Dendritic cell treated with granulocyte-macrophage colony-stimulating factor and Interleukin-4, amounts not matched to agents 40 ng/mL and 50 ng/mL, for 4 days (primary cell): ENCODE measurements around the gene CEL.
"Not testable (repeated sequence)": the region's sequence is repeated elsewhere in the genome, so short reads cannot be mapped to it uniquely, and the experiment has no call there.

Source experiments
- H3K27ac Mint-ChIP-seq: one replicate; pipeline ENCODE4 v1.8.0; 2022; ENCODE audit warnings: mild to moderate bottlenecking, mixed read lengths
- H3K27me3 Mint-ChIP-seq: one replicate; pipeline ENCODE4 v1.8.0; 2022; ENCODE audit warnings: mild to moderate bottlenecking, mixed read lengths
- H3K36me3 Mint-ChIP-seq: one replicate; pipeline ENCODE4 v1.8.0; 2022; ENCODE audit warnings: low read depth, mixed read lengths
- H3K4me1 Mint-ChIP-seq: one replicate; pipeline ENCODE4 v1.8.0; 2022; ENCODE audit warnings: low read depth, mixed read lengths
- H3K4me3 Mint-ChIP-seq: one replicate; pipeline ENCODE4 v1.8.0; 2022; ENCODE audit warnings: mild to moderate bottlenecking, moderate library complexity, mixed read lengths
- H3K9me3 Mint-ChIP-seq: one replicate; pipeline ENCODE4 v1.8.0; 2022; ENCODE audit warnings: mixed read lengths
- intact Hi-C: fragments of 100-400 bp; cut with micrococcal nuclease; formaldehyde crosslinking; loops from one replicate; pipeline ENCODE4 v1.15.0; 2022

CEL gene

GRCh38 chr9:133063500-133064231 lies 1.9 kb downstream of the CEL start:
- Mint-ChIP-seq H3K27me3 (peaks cover 12% of the 10 kb centered on the region), H3K4me3 (no peak overlapping the region), H3K9me3 (no peaks in the 10 kb centered on the region), H3K4me1 (peaks cover 18% of the 10 kb centered on the region), H3K36me3 (peaks cover 7% of the 10 kb centered on the region), H3K27ac (no peak overlapping the region)
- intact Hi-C loops = no loop called here

- Mint-ChIP-seq H3K27ac (no peak overlapping the region), H3K36me3 (no peaks in the 10 kb centered on the region), H3K4me3 (no peak overlapping the region), H3K4me1 (peaks cover 10% of the 10 kb centered on the region), H3K9me3 (no peaks in the 10 kb centered on the region), H3K27me3 (peaks cover 10% of the 10 kb centered on the region)
- intact Hi-C loops = no loop called here
Observed at GRCh38 chr9:133064241-133065069, 2.7 kb downstream of the CEL start.

GRCh38 chr9:133065070-133065388 lies 3.2 kb downstream of the CEL start:
- Mint-ChIP-seq H3K27ac (no peak overlapping the region), H3K4me3 (no peak overlapping the region), H3K27me3 (peaks cover 10% of the 10 kb centered on the region), H3K4me1 (peaks cover 6% of the 10 kb centered on the region), H3K36me3 (no peaks in the 10 kb centered on the region), H3K9me3 (no peaks in the 10 kb centered on the region)
- intact Hi-C loops = no loop called here

- Mint-ChIP-seq H3K27ac (no peak overlapping the region), H3K4me3 (no peak overlapping the region), H3K4me1 (no peaks in the 10 kb centered on the region), H3K9me3 (no peaks in the 10 kb centered on the region), H3K36me3 (no peaks in the 10 kb centered on the region), H3K27me3 (peaks cover 5% of the 10 kb centered on the region)
- intact Hi-C loops = no loop called here
Observed at GRCh38 chr9:133066181-133066983, 4.6 kb downstream of the CEL start.

- Mint-ChIP-seq H3K4me1 (no peaks in the 10 kb centered on the region), H3K36me3 (no peaks in the 10 kb centered on the region), H3K27ac (no peak overlapping the region), H3K27me3 (peaks cover 7% of the 10 kb centered on the region), H3K9me3 (no peaks in the 10 kb centered on the region), H3K4me3 (no peak overlapping the region)
- intact Hi-C loops = no loop called here
Observed at GRCh38 chr9:133067006-133067405, 5.2 kb downstream of the CEL start.

- Mint-ChIP-seq H3K4me3 (no peak overlapping the region), H3K36me3 (no peaks in the 10 kb centered on the region), H3K27ac (no peak overlapping the region), H3K4me1 (no peaks in the 10 kb centered on the region), H3K9me3 (no peaks in the 10 kb centered on the region), H3K27me3 (peaks cover 5% of the 10 kb centered on the region)
- intact Hi-C loops = no loop called here
Observed at GRCh38 chr9:133067813-133068212, 6.0 kb downstream of the CEL start.

- H3K9me3 Mint-ChIP-seq, H3K4me3 Mint-ChIP-seq, intact Hi-C loops, H3K27ac Mint-ChIP-seq, H3K36me3 Mint-ChIP-seq, H3K4me1 Mint-ChIP-seq, H3K27me3 Mint-ChIP-seq: not testable (repeated sequence)
Observed at GRCh38 chr9:133068431-133068830, 6.7 kb downstream of the CEL start.

GRCh38 chr9:133070500-133070961 lies 8.8 kb downstream of the CEL start:
- H3K36me3 Mint-ChIP-seq, intact Hi-C loops, H3K27ac Mint-ChIP-seq, H3K9me3 Mint-ChIP-seq, H3K4me1 Mint-ChIP-seq, H3K4me3 Mint-ChIP-seq, H3K27me3 Mint-ChIP-seq: not testable (repeated sequence)

- intact Hi-C loops, H3K4me3 Mint-ChIP-seq, H3K36me3 Mint-ChIP-seq, H3K9me3 Mint-ChIP-seq, H3K4me1 Mint-ChIP-seq, H3K27ac Mint-ChIP-seq, H3K27me3 Mint-ChIP-seq: not testable (repeated sequence)
Observed at GRCh38 chr9:133070985-133071384, 9.2 kb downstream of the CEL start.

- Mint-ChIP-seq H3K27ac (no peak overlapping the region), H3K27me3 (peaks cover 5% of the 10 kb centered on the region), H3K4me1 (no peaks in the 10 kb centered on the region), H3K4me3 (no peak overlapping the region), H3K9me3 (no peaks in the 10 kb centered on the region), H3K36me3 (no peaks in the 10 kb centered on the region)
- intact Hi-C loops = no loop called here
Observed at GRCh38 chr9:133071484-133072150, 9.8 kb downstream of the CEL start.

- H3K27me3 Mint-ChIP-seq, H3K9me3 Mint-ChIP-seq, H3K27ac Mint-ChIP-seq, H3K4me1 Mint-ChIP-seq, H3K36me3 Mint-ChIP-seq, intact Hi-C loops, H3K4me3 Mint-ChIP-seq: not testable (repeated sequence)
Observed at GRCh38 chr9:133072210-133072609, 10.4 kb downstream of the CEL start.

GRCh38 chr9:133073086-133074014 lies 11.6 kb downstream of the CEL start:
- Mint-ChIP-seq H3K27me3 (peaks cover 5% of the 10 kb centered on the region), H3K9me3 (no peaks in the 10 kb centered on the region), H3K4me3 (no peak overlapping the region), H3K36me3 (no peaks in the 10 kb centered on the region), H3K27ac (no peak overlapping the region), H3K4me1 (no peaks in the 10 kb centered on the region)
- intact Hi-C loops = no loop called here

- H3K27me3 Mint-ChIP-seq = peaks cover 5% of the 10 kb centered on the region
- no peak overlapping the region for H3K4me3 Mint-ChIP-seq
- H3K27ac Mint-ChIP-seq = no peak overlapping the region
- H3K4me1 Mint-ChIP-seq = no peaks in the 10 kb centered on the region
- no peaks in the 10 kb centered on the region for H3K36me3 Mint-ChIP-seq
- intact Hi-C loops = no loop called here
- H3K9me3 Mint-ChIP-seq = no peaks in the 10 kb centered on the region
Observed at GRCh38 chr9:133074111-133074651, 12.4 kb downstream of the CEL start.
